HG02759 (cell line): Measurements from ENCODE around the gene TYMS.
A peak's percentile ranks its signal among the peaks of the same experiment; 100 is the strongest.

ENCODE experiments used
- ATAC-seq: cut with Tn5 transposase; IDR thresholded peaks from one replicate; pipeline ENCODE4 v1.9.1; 2021; ENCODE audit warnings: mild to moderate bottlenecking, moderate library complexity; ENCODE audit not compliant: unreplicated experiment

TYMS gene

DNA sequence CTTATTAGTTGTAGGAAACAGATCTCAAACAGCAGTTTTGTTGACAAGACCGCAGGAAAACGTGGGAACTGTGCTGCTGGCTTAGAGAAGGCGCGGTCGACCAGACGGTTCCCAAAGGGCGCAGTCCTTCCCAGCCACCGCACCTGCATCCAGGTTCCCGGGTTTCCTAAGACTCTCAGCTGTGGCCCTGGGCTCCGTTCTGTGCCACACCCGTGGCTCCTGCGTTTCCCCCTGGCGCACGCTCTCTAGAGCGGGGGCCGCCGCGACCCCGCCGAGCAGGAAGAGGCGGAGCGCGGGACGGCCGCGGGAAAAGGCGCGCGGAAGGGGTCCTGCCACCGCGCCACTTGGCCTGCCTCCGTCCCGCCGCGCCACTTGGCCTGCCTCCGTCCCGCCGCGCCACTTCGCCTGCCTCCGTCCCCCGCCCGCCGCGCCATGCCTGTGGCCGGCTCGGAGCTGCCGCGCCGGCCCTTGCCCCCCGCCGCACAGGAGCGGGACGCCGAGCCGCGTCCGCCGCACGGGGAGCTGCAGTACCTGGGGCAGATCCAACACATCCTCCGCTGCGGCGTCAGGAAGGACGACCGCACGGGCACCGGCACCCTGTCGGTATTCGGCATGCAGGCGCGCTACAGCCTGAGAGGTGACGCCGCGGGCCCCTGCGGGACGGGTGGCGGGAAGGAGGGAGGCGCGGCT lies at the start of gene TYMS:
TSS of gene TYMS (plus strand) at position 343 of the 690 bp plus-strand sequence. CDS start at position 433, 90 bp downstream.
- ATAC-seq: peak; percentile 59

DNA sequence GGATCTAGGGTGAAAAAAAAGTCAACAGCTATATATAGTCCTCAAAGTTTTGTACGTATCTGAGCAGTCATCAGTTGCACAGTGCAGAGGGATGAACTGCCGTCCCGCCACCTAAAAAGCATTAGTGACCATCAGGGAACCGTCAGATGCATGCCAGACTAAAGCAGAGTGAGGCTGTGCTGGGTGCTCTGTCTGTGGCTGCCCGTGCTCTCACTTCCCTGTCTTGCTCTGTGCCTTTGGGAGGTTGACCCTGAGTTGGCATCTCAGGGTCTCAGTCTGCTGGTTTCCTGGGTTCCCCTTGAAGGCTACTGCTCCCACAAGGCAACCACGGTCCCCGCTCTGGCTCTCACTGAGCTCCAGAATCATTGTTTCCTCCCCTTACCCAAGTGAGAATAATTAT lies 49.5 kb upstream of the TYMS start:
- ATAC-seq: peak; percentile 59

- ATAC-seq: no peak
These were observed 47.1 kb upstream of the TYMS start for GRCh38 chr18:610214-610928.

- ATAC-seq: no peak
These were observed 45.3 kb upstream of the TYMS start for GRCh38 chr18:612156-612555.

DNA sequence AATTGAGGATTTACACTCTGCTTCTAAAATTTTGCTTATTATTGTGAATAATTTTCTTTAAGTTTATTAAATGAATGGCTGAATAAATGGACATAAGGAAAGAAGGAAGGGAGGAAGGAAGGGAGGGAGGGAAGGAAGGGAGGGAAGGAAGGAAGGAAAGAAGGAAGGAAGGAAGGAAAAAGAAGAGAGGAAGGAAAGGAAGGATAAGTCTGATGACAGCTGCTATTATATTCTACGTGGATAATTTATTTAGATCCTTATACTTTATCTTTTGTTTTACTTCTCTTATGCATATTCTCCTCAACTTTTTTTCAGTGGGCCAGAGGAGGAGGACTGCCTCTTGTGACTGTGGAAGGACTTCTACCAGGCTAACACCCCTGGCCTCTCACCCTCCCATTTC lies 43.3 kb upstream of the TYMS start:
- no peak for ATAC-seq

- no peak for ATAC-seq
These were observed 42.3 kb upstream of the TYMS start for GRCh38 chr18:615092-615521.

DNA sequence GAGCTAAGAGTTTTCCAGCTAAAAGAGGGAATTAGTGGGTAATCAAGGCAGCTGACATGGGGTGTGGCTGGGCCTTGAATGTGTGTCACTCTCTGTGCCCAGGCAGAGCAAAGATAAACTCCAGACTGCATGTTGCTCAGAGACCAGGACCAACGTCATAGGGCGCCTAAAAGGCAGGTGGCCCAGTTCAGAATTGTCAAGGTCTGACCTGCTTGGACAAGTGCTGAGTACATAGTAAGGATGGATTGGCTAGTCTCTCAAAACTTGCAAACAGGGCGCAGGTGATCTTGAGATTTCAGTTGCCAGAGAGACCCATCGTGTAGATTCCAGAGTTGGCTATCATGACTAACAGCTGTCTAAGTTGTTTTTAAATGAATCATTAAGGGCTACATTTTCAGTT lies 41.7 kb upstream of the TYMS start:
- no peak for ATAC-seq

- ATAC-seq: no peak
These were observed 41.0 kb upstream of the TYMS start for GRCh38 chr18:616380-616995.

- no peak for ATAC-seq
These were observed 39.4 kb upstream of the TYMS start for GRCh38 chr18:617970-618504.

GRCh38 chr18:618618-619017 lies 38.8 kb upstream of the TYMS start:
- no peak for ATAC-seq

DNA sequence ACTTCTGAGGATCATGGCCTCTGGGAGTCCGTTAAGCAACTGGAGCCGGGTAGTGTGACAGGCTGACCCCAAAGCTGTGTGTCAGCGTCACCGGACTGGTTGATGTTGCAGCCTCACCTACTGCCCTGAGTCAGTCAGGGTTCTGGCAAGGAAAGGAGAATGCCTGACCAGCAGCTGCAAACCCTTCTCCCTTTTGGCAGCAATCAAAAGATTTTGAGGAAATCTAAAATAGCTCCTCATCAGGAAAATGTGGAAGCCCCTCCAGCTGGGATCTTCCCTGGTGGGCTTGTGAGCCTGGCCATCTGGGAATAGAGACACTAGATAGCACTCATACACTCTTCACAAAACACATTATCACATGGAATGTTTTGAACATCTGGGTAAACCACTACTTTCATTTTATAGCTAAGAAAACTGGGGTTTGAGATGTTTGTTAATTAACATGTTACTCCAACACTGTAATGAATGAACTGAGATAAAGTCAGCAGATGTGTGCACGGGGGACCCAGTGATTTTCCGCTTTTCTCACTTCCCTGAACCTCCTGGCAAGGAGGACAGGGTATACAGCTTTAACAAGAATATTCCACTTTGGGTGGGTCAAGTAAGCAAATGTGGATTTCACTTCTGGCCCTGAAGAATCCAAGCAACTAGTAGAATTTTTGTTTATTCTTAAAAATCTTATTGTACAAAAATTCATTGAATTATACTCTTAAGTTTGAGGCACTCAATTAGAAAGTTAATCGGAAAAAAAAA lies 36.0 kb upstream of the TYMS start:
- ATAC-seq: no peak

- ATAC-seq: no peak
These were observed 35.2 kb upstream of the TYMS start for GRCh38 chr18:622289-622688.

DNA sequence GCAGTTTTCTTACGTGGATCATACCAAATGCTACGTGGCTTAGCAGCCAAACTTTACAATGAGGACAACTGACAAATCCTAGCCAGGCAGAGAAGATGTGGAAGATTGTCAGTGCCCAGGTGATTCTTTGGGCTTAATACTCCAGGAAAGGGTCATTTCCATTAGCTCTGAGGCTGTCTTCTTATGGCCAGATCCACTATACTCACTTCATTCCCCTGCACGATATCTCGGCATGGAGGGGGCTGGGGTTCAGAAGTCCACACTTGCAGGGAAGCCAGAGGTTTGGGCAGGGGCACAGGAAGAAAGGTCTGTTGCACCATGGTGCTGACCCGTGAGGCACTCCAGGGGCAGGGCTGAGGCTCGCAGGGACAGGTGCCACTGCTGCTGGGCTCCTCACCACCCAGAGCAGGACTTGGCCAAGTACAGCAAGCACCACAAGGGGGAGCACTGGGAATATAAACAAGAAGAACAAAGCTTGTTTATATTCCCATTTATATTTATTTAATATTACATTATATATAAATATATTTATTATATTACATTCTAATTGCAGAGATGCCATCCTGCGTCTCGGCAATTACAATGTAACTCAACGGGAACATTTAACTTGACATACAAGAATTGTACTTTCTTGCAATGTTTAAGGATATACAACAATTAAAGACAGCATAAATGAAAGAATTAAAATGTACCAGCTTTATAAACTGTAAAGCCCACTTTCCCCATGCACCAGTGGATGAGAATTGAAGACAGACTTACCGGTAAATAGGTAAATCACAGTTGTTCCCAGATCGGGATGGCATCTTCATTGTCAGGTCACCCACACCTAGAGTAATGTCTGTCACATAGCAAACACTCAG lies 33.5 kb upstream of the TYMS start:
- peak; percentile 71 for ATAC-seq

DNA sequence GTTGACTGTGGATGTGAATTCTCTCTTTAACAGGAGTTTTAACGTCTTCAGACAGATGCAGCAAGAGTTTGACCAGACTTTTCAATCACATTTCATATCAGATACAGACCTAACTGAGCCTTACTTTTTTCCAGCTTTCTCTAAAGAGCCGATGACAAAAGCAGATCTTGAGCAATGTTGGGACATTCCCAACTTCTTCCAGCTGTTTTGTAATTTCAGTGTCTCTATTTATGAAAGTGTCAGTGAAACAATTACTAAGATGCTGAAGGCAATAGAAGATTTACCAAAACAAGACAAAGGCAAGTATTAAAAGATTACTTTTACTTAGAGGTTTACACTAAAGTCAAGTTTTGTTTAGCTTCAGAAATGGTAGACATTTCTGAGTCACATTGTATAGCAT lies 30.2 kb upstream of the TYMS start:
- ATAC-seq: no peak

GRCh38 chr18:629269-630150 lies 27.9 kb upstream of the TYMS start:
- ATAC-seq: no peak

DNA sequence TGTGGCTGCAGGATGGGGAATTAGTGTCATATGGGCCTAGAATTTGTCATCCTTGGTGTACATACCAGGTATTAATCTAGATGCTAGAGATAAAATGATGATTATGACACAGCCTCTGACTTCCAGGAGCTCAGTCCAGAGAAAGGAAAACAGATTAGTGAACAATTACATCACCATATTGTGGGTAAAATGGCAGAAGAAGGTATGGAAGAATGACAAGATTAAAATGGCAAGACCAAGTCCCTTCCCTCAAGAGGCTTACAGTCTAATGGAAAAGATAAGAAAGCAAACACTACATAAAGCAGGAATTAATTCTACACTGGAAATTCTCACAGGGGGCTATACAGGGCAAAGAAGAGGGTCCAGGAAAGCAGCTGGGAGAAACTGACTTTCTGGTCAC lies 25.9 kb upstream of the TYMS start:
- no peak for ATAC-seq

GRCh38 chr18:634551-635045 lies 22.9 kb upstream of the TYMS start:
- ATAC-seq: no peak

DNA sequence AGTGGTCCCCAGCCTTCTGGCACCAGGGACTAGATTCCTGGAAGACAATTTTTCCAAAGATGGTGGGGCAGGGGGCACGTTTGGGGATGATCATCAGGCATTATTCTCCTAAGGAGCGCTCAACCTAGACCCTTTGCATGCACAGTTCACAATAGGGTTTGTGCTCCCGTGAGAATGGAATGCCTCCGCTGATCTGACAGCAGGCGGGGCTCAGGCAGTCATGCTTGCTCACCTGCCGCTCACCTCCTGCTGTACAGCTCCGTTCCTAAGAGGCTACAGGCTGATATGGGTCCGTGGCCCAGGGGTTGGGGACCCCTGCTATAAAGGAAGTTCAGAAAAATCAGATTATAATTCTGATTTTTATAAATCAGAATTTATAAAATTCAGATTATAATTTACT lies 22.3 kb upstream of the TYMS start:
- no peak for ATAC-seq

- ATAC-seq: no peak
These were observed 16.2 kb upstream of the TYMS start for GRCh38 chr18:641224-641623.
